Measurements from ENCODE around the gene ZNF32. TPM values are rescaled to one million over a fixed set of nuclear protein-coding genes. Genes with fewer than 3 reads are reported as not detected.

ZNF32 gene
- total RNA-seq, 1 experiment from 2014 or later = 14.6 TPM

DNA sequence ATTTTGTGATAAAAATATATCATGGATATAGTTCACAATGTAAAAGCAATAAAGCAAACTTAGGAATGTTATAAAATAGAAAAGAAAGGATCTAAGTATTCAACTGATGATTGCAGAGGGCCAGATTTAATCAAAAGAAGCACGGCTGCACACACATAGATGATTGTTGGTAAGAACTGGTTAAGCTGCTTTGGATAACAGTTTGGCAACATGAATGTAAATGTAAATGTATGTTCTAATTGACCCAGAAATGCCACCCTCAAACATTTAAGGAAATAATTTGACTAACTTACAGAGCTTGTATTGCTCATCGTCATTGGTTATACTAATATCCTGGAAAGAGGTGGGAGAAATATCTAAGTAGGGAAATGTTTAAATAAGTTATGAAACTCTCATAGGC, 29.3 kb downstream of the ZNF32 start:
- Histone ChIP-seq H3K9me3 (ENCODE audit: control insufficient read depth, low read depth, low read length) (peaks cover 22% of the 10 kb centered on the region), H3K79me1 (ENCODE audit: insufficient read depth, low read depth, low read length, poor library complexity, severe bottlenecking) (no peaks in the 10 kb centered on the region), H3K27me3 (ENCODE audit: insufficient read depth, low read length) (no peaks in the 10 kb centered on the region), H3K4me1 (ENCODE audit: insufficient read depth, low read length) (no peaks in the 10 kb centered on the region), H3K4me2 (ENCODE audit: insufficient read depth, insufficient read length, low read length) (no peak overlapping the region), H4K5ac (ENCODE audit: insufficient read length, low read depth, low read length) (no peak overlapping the region), H3K9ac (ENCODE audit: extremely low read depth, insufficient read length, low read length) (no peak overlapping the region), H2BK20ac (ENCODE audit: low read depth, low read length, poor library complexity, severe bottlenecking) (no peak overlapping the region), H2BK12ac (ENCODE audit: insufficient read length, low read depth, low read length) (no peak overlapping the region), H2AFZ (ENCODE audit: low read length) (no peak overlapping the region), H3K4ac (ENCODE audit: low read depth, low read length) (no peak overlapping the region), H2BK5ac (ENCODE audit: insufficient read length, low read length) (no peak overlapping the region), H4K91ac (ENCODE audit: insufficient read length, low read depth, low read length) (no peak overlapping the region), H4K8ac (replicated peaks; ENCODE audit: insufficient read length, low read depth, low read length) (no peak overlapping the region), H3K56ac (ENCODE audit: insufficient read length, low read depth, low read length) (no peak overlapping the region), H2BK120ac (ENCODE audit: low read depth, low read length, poor library complexity, severe bottlenecking) (no peak overlapping the region), H3T11ph (ENCODE audit: low read length) (no peak overlapping the region), H2AK5ac (ENCODE audit: insufficient read length, low read length) (no peak overlapping the region), H3K79me2 (ENCODE audit: insufficient read depth, low read length) (no peaks in the 10 kb centered on the region), H4K20me1 (ENCODE audit: control insufficient read depth, insufficient read depth, insufficient read length) (no peaks in the 10 kb centered on the region), H3K14ac (ENCODE audit: insufficient read depth, low read length) (no peak overlapping the region), H3K18ac (ENCODE audit: insufficient read length, low read depth, low read length) (no peak overlapping the region), H3K23ac (ENCODE audit: insufficient read length, low read depth, low read length) (no peak overlapping the region), H3K27ac (ENCODE audit: insufficient read length, low read depth, low read length) (no peak overlapping the region), H3K23me2 (ENCODE audit: insufficient read length, low read depth, low read length, poor library complexity, severe bottlenecking) (no peaks in the 10 kb centered on the region), H2BK15ac (ENCODE audit: low read depth, low read length) (no peak overlapping the region)
- peaks cover 1% of the 10 kb centered on the region for H3K27me3 Mint-ChIP-seq (ENCODE audit: low read depth)
- no peaks in the 10 kb centered on the region for H3K4me1 Mint-ChIP-seq
- no peak for DNase-seq
- TF ChIP-seq, protein P1, sequence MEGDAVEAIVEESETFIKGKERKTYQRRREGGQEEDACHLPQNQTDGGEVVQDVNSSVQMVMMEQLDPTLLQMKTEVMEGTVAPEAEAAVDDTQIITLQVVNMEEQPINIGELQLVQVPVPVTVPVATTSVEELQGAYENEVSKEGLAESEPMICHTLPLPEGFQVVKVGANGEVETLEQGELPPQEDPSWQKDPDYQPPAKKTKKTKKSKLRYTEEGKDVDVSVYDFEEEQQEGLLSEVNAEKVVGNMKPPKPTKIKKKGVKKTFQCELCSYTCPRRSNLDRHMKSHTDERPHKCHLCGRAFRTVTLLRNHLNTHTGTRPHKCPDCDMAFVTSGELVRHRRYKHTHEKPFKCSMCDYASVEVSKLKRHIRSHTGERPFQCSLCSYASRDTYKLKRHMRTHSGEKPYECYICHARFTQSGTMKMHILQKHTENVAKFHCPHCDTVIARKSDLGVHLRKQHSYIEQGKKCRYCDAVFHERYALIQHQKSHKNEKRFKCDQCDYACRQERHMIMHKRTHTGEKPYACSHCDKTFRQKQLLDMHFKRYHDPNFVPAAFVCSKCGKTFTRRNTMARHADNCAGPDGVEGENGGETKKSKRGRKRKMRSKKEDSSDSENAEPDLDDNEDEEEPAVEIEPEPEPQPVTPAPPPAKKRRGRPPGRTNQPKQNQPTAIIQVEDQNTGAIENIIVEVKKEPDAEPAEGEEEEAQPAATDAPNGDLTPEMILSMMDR (conservative IDR thresholded peaks at IDR 0.05) = no peak
- peaks cover 59 to 64% of the 10 kb centered on the region in 2 experiments for H3K9me3 Mint-ChIP-seq
- WGBS (ENCODE audit: extremely low coverage, insufficient read length, low lambda C conversion rate) = no CpG with 5 or more reads among the region's 2 CpGs
- no peak overlapping the region for H3K4me3 Mint-ChIP-seq
- no peak overlapping the region for H3K27ac Mint-ChIP-seq
- peaks cover 40 to 45% (median 44%) of the 10 kb centered on the region in 3 experiments for H3K36me3 Mint-ChIP-seq (ENCODE audit: insufficient read depth in 1 of 3, low read depth in 3 of 3)

Data from H9 (cell line).